HepG2 (cell line): Measurements from ENCODE around the gene DPH2. TPM values are rescaled to one million over a fixed set of nuclear protein-coding genes. Genes with fewer than 3 reads are reported as not detected.

Source experiments
- REPIN1 ChIP-seq: sonication (generic); formaldehyde crosslinking; IDR thresholded peaks from 2 replicates; pipeline ENCODE4 v1.8.0; 2022; ENCODE audit warnings: missing genetic modification reagents, low read depth, mild to moderate bottlenecking, borderline replicate concordance
- SMC3 ChIP-seq: IDR thresholded peaks from 2 replicates; pipeline ENCODE4 v1.6.1; 2011; ENCODE audit warnings: low read length, improper control_type of control experiment
- TCF7L2 ChIP-seq: IDR thresholded peaks from 2 replicates; pipeline ENCODE4 v1.6.1; 2011; ENCODE audit warnings: mild to moderate bottlenecking, low read depth, low read length, moderate library complexity
- ZKSCAN1 ChIP-seq: fragments of 150-350 bp; IDR thresholded peaks from 2 replicates; pipeline ENCODE4 v1.6.1; 2014; ENCODE audit warnings: low read length
- ZNF224 ChIP-seq: sonication (generic); formaldehyde crosslinking; IDR thresholded peaks from 2 replicates; pipeline ENCODE4 v1.5.0; 2020; ENCODE audit warnings: mild to moderate bottlenecking, missing genetic modification reagents
- polyA plus RNA-seq, 8 experiments: library from polyadenylated mRNA; depleted of rRNA in 3 of 8; stranded (reverse) in 7 of 8; unstranded in 1 of 8; fragments of >200 nt; fragmentation: Illumina TruSeq in 4 of 8; extraction: Trizol in 4 of 8; gene quantifications; 2 replicates each; pipeline versions ENCODE4 v1.2.1 to v1.2.3, GENCODE V29; 2011 to 2016; ENCODE audit warnings: low read depth in 4 of 8, missing spikeins in 1 of 8, mixed read lengths in 1 of 8; ENCODE audit not compliant: insufficient read depth in 1 of 8
- total RNA-seq, 5 experiments: library from RNA; depleted of rRNA; stranded (reverse); fragments of >200 nt; fragmentation: Illumina TruSeq; extraction: Trizol; gene quantifications; 2 replicates each; pipeline ENCODE4 v1.2.3, GENCODE V29; 2016; ENCODE audit warnings: low read depth in 1 of 5
- TF ChIP-seq, protein P1 (sequence below): sonication (generic); formaldehyde crosslinking; IDR thresholded peaks from 2 replicates; pipeline ENCODE4 v1.5.0; 2020; ENCODE audit warnings: missing genetic modification reagents
- TF ChIP-seq, protein P2 (sequence below): sonication (generic); formaldehyde crosslinking; IDR thresholded peaks from 2 replicates; pipeline ENCODE4 v1.4.0; 2020; ENCODE audit warnings: missing genetic modification reagents
- TF ChIP-seq, protein P3 (sequence below): sonication (generic); formaldehyde crosslinking; IDR thresholded peaks from 2 replicates; pipeline ENCODE4 v1.8.1; 2023; ENCODE audit warnings: mild to moderate bottlenecking, missing genetic modification reagents, borderline replicate concordance
- TF ChIP-seq, protein P4 (sequence below): sonication (generic); formaldehyde crosslinking; IDR thresholded peaks from 2 replicates; pipeline ENCODE4 v1.4.0; 2020; ENCODE audit warnings: missing genetic modification reagents; ENCODE audit errors: not compliant biosample characterization
- TF ChIP-seq, protein P5 (sequence below): IDR thresholded peaks from 2 replicates; pipeline ENCODE4 v1.6.1; 2016; ENCODE audit warnings: low read depth, borderline replicate concordance
- TF ChIP-seq, protein P6 (sequence below): sonication (generic); formaldehyde crosslinking; IDR thresholded peaks from 2 replicates; pipeline ENCODE4 v1.5.0; 2020; ENCODE audit warnings: missing genetic modification reagents
- TF ChIP-seq, protein P7 (sequence below): sonication (generic); formaldehyde crosslinking; IDR thresholded peaks from 2 replicates; pipeline ENCODE4 v1.5.1; 2020; ENCODE audit warnings: mild to moderate bottlenecking, missing genetic modification reagents, moderate library complexity

The DPH2 gene
- total and polyA plus RNA-seq, 2 of the 13 experiments (the other 11 are each of a cell fraction or from before 2014, with no cell fraction given): 32.2 to 38.3 TPM

DNA sequence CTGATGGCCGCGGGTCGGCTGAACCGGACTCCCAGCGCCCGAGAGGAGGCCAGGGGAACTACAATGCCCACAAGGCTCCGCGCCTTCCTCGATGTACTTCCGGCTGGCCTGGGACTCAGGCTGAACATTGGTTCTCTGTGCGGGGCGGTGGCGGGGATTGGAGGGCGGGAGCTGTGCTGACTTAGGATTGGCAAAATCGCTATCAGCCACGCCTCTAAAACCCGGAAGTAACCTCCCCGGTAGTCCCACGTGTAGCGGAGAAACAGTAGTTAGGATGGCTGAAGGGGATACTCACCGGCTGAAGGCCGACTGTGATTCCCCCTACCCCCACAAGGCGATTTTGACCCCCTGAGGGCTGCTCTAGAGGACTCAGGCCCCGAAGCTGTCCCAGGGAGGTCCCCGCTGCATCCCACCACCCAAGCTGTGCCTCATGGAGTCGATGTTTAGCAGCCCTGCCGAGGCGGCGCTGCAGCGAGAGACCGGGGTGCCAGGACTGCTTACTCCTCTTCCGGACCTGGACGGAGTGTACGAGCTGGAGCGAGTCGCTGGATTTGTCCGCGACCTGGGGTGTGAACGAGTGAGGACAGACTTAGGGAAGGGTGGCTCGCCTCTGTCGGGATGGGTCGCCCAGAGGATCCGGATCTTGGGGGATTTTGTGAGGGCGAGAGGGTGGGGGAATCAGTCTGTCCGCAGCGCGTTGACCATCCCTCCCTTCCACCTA, at the start of gene DPH2 (continued):
- TF ChIP-seq, protein P1, sequence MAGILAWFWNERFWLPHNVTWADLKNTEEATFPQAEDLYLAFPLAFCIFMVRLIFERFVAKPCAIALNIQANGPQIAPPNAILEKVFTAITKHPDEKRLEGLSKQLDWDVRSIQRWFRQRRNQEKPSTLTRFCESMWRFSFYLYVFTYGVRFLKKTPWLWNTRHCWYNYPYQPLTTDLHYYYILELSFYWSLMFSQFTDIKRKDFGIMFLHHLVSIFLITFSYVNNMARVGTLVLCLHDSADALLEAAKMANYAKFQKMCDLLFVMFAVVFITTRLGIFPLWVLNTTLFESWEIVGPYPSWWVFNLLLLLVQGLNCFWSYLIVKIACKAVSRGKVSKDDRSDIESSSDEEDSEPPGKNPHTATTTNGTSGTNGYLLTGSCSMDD (CRISPR knock-in tag): no peak
- TF ChIP-seq SMC3: no peak
- TF ChIP-seq, protein P2, sequence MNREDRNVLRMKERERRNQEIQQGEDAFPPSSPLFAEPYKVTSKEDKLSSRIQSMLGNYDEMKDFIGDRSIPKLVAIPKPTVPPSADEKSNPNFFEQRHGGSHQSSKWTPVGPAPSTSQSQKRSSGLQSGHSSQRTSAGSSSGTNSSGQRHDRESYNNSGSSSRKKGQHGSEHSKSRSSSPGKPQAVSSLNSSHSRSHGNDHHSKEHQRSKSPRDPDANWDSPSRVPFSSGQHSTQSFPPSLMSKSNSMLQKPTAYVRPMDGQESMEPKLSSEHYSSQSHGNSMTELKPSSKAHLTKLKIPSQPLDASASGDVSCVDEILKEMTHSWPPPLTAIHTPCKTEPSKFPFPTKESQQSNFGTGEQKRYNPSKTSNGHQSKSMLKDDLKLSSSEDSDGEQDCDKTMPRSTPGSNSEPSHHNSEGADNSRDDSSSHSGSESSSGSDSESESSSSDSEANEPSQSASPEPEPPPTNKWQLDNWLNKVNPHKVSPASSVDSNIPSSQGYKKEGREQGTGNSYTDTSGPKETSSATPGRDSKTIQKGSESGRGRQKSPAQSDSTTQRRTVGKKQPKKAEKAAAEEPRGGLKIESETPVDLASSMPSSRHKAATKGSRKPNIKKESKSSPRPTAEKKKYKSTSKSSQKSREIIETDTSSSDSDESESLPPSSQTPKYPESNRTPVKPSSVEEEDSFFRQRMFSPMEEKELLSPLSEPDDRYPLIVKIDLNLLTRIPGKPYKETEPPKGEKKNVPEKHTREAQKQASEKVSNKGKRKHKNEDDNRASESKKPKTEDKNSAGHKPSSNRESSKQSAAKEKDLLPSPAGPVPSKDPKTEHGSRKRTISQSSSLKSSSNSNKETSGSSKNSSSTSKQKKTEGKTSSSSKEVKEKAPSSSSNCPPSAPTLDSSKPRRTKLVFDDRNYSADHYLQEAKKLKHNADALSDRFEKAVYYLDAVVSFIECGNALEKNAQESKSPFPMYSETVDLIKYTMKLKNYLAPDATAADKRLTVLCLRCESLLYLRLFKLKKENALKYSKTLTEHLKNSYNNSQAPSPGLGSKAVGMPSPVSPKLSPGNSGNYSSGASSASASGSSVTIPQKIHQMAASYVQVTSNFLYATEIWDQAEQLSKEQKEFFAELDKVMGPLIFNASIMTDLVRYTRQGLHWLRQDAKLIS (CRISPR knock-in tag): no peak
- TF ChIP-seq, protein P3, sequence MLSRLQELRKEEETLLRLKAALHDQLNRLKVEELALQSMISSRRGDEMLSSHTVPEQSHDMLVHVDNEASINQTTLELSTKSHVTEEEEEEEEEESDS (CRISPR knock-in tag): no peak
- no peak for TF ChIP-seq ZKSCAN1
- TF ChIP-seq, protein P4, sequence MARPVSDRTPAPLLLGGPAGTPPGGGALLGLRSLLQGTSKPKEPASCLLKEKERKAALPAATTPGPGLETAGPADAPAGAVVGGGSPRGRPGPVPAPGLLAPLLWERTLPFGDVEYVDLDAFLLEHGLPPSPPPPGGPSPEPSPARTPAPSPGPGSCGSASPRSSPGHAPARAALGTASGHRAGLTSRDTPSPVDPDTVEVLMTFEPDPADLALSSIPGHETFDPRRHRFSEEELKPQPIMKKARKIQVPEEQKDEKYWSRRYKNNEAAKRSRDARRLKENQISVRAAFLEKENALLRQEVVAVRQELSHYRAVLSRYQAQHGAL (CRISPR knock-in tag): no peak
- TF ChIP-seq, protein P5, sequence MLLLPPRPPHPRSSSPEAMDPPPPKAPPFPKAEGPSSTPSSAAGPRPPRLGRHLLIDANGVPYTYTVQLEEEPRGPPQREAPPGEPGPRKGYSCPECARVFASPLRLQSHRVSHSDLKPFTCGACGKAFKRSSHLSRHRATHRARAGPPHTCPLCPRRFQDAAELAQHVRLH: no peak; the same call in 1 of the 2 replicates
- TF ChIP-seq REPIN1 (CRISPR knock-in tag): no peak
- TF ChIP-seq, protein P6, sequence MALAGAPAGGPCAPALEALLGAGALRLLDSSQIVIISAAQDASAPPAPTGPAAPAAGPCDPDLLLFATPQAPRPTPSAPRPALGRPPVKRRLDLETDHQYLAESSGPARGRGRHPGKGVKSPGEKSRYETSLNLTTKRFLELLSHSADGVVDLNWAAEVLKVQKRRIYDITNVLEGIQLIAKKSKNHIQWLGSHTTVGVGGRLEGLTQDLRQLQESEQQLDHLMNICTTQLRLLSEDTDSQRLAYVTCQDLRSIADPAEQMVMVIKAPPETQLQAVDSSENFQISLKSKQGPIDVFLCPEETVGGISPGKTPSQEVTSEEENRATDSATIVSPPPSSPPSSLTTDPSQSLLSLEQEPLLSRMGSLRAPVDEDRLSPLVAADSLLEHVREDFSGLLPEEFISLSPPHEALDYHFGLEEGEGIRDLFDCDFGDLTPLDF (CRISPR knock-in tag): no peak
- TF ChIP-seq TCF7L2: no peak
- no peak for TF ChIP-seq ZNF224
- TF ChIP-seq, protein P7, sequence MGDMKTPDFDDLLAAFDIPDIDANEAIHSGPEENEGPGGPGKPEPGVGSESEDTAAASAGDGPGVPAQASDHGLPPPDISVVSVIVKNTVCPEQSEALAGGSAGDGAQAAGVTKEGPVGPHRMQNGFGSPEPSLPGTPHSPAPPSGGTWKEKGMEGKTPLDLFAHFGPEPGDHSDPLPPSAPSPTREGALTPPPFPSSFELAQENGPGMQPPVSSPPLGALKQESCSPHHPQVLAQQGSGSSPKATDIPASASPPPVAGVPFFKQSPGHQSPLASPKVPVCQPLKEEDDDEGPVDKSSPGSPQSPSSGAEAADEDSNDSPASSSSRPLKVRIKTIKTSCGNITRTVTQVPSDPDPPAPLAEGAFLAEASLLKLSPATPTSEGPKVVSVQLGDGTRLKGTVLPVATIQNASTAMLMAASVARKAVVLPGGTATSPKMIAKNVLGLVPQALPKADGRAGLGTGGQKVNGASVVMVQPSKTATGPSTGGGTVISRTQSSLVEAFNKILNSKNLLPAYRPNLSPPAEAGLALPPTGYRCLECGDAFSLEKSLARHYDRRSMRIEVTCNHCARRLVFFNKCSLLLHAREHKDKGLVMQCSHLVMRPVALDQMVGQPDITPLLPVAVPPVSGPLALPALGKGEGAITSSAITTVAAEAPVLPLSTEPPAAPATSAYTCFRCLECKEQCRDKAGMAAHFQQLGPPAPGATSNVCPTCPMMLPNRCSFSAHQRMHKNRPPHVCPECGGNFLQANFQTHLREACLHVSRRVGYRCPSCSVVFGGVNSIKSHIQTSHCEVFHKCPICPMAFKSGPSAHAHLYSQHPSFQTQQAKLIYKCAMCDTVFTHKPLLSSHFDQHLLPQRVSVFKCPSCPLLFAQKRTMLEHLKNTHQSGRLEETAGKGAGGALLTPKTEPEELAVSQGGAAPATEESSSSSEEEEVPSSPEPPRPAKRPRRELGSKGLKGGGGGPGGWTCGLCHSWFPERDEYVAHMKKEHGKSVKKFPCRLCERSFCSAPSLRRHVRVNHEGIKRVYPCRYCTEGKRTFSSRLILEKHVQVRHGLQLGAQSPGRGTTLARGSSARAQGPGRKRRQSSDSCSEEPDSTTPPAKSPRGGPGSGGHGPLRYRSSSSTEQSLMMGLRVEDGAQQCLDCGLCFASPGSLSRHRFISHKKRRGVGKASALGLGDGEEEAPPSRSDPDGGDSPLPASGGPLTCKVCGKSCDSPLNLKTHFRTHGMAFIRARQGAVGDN (CRISPR knock-in tag): peak; percentile 59
